HepG2 (cell line): Measurements from ENCODE around the gene SLC25A19. TPM values are rescaled to one million over a fixed set of nuclear protein-coding genes. Genes with fewer than 3 reads are reported as not detected.

Source experiments
- ASH2L ChIP-seq: fragments of 300-600, 200-600 bp; sonication (generic); IDR thresholded peaks from 2 replicates; pipeline ENCODE4 v1.7.0; 2017; ENCODE audit warnings: low read depth, mild to moderate bottlenecking, moderate library complexity, mixed read lengths, low read length; ENCODE audit not compliant: insufficient read length
- DDIT3 ChIP-seq: sonication (generic); formaldehyde crosslinking; IDR thresholded peaks from 2 replicates; pipeline ENCODE4 v1.4.0; 2020; ENCODE audit warnings: mild to moderate bottlenecking, missing genetic modification reagents
- KAT8 ChIP-seq: IDR thresholded peaks from 2 replicates; pipeline ENCODE4 v1.6.1; 2016; ENCODE audit warnings: missing genetic modification reagents, missing compliant biosample characterization
- NFAT5 ChIP-seq: sonication (generic); formaldehyde crosslinking; IDR thresholded peaks from 2 replicates; pipeline ENCODE4 v1.4.0; 2020; ENCODE audit warnings: missing genetic modification reagents
- NFE2L2 ChIP-seq: fragments of 150-350 bp; IDR thresholded peaks from 2 replicates; pipeline ENCODE4 v1.6.1; 2014; ENCODE audit warnings: low read length
- PHF5A ChIP-seq: IDR thresholded peaks from one replicate; pipeline ENCODE4 v1.6.1; 2018; ENCODE audit warnings: low read depth, missing genetic modification reagents; ENCODE audit not compliant: unreplicated experiment
- SIN3B ChIP-seq: fragments of 150-350 bp; IDR thresholded peaks from 2 replicates; pipeline ENCODE4 v1.6.1; 2014; ENCODE audit warnings: low read length
- SYNCRIP ChIP-seq: fragments of 200-400 bp; formaldehyde crosslinking; IDR thresholded peaks from 2 replicates; pipeline ENCODE4 v1.6.1; 2018; ENCODE audit warnings: mild to moderate bottlenecking, low read depth, low read length; ENCODE audit not compliant: insufficient read depth
- ZC3H13 ChIP-seq: sonication (generic); formaldehyde crosslinking; IDR thresholded peaks from 2 replicates; pipeline ENCODE4 v1.8.1; 2023; ENCODE audit warnings: mild to moderate bottlenecking, missing genetic modification reagents, moderate library complexity
- ZMAT3 ChIP-seq: sonication (generic); formaldehyde crosslinking; conservative IDR thresholded peaks from 2 replicates; pipeline ENCODE4 v1.7.0; 2021; ENCODE audit warnings: missing genetic modification reagents
- ZNF224 ChIP-seq: sonication (generic); formaldehyde crosslinking; IDR thresholded peaks from 2 replicates; pipeline ENCODE4 v1.5.0; 2020; ENCODE audit warnings: mild to moderate bottlenecking, missing genetic modification reagents
- ZNF263 ChIP-seq: sonication (generic); formaldehyde crosslinking; IDR thresholded peaks from 2 replicates; pipeline ENCODE4 v1.4.0; 2020; ENCODE audit warnings: missing genetic modification reagents
- ZNF569 ChIP-seq: sonication (generic); formaldehyde crosslinking; IDR thresholded peaks from 2 replicates; pipeline ENCODE4 v1.5.0; 2020; ENCODE audit warnings: mild to moderate bottlenecking, missing genetic modification reagents, moderate library complexity, borderline replicate concordance
- ZNF589 ChIP-seq: sonication (generic); formaldehyde crosslinking; conservative IDR thresholded peaks from 2 replicates; pipeline ENCODE4 v1.8.0; 2022; ENCODE audit warnings: mild to moderate bottlenecking, moderate library complexity, missing genetic modification reagents
- ZNF609 ChIP-seq: sonication (generic); formaldehyde crosslinking; IDR thresholded peaks from 2 replicates; pipeline ENCODE4 v1.4.0; 2020; ENCODE audit warnings: mild to moderate bottlenecking, missing genetic modification reagents, borderline replicate concordance
- ZNF773 ChIP-seq: sonication (generic); formaldehyde crosslinking; IDR thresholded peaks from 2 replicates; pipeline ENCODE4 v1.4.0; 2020; ENCODE audit warnings: missing genetic modification reagents, borderline replicate concordance
- ZNF777 ChIP-seq: sonication (generic); formaldehyde crosslinking; IDR thresholded peaks from 2 replicates; pipeline ENCODE4 v1.4.0; 2020; ENCODE audit warnings: missing genetic modification reagents
- polyA plus RNA-seq, 8 experiments: library from polyadenylated mRNA; depleted of rRNA in 3 of 8; stranded (reverse) in 7 of 8; unstranded in 1 of 8; fragments of >200 nt; fragmentation: Illumina TruSeq in 4 of 8; extraction: Trizol in 4 of 8; gene quantifications; 2 replicates each; pipeline versions ENCODE4 v1.2.1 to v1.2.3, GENCODE V29; 2011 to 2016; ENCODE audit warnings: low read depth in 4 of 8, missing spikeins in 1 of 8, mixed read lengths in 1 of 8; ENCODE audit not compliant: insufficient read depth in 1 of 8
- total RNA-seq, 5 experiments: library from RNA; depleted of rRNA; stranded (reverse); fragments of >200 nt; fragmentation: Illumina TruSeq; extraction: Trizol; gene quantifications; 2 replicates each; pipeline ENCODE4 v1.2.3, GENCODE V29; 2016; ENCODE audit warnings: low read depth in 1 of 5
- TF ChIP-seq, protein P1 (sequence below): sonication (generic); formaldehyde crosslinking; IDR thresholded peaks from 2 replicates; pipeline ENCODE4 v1.5.1; 2020; ENCODE audit warnings: missing genetic modification reagents, mild to moderate bottlenecking, borderline replicate concordance

SLC25A19 gene
- total and polyA plus RNA-seq, 2 of the 13 experiments (the other 11 are each of a cell fraction or from before 2014, with no cell fraction given), result 24.4 to 41.4 TPM

DNA sequence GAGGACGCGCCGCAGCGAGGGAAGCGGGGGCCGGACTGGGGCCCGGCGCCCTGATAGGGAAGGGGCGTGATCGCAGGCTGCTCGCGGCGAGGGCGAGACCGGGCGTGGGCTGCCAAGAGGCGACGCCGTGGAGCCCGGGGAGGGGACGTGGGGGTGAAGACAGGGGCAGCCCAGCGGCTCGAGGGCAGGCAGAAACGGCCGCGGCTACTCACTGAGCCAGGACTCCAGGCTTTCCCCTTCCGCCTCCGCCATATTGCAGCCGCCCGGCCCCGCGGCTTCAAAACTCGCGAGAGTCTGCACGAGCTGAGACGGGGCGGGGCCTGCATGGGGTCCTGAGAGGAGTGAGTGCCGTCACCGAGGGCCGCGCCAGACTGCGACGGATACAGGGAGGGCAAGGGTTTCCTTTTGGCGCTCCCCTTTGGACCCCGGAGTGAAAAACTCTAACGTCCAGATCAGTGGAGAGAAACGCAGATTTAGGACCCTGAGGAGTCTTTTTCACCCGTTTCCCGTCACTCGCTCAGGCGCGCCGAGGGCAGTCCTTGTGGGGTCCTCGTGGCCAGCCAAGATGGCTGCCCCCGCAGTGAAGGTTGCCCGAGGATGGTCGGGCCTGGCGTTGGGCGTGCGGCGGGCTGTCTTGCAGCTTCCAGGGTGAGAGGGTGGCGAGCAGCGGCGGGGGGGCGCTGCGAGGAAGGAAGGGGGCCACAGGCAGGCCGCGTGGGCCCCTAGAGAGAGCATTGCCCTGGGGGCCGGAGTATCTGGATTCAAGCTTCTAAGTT lies 27.7 kb downstream of the SLC25A19 start, which contains the start of the genes GGA3 and MRPS7 (continued):
- TF ChIP-seq SIN3B (peak; percentile 57; the same call in 1 of the 2 replicates), ZC3H13 (CRISPR knock-in tag) (peak; percentile 4; the same call in 1 of the 2 replicates), DDIT3 (no peak), ZNF589 (CRISPR knock-in tag) (no peak; the same call in 1 of the 2 replicates), NFE2L2 (no peak), NFAT5 (CRISPR knock-in tag) (peak; percentile 57; the same call in 1 of the 2 replicates), KAT8 (CRISPR knock-in tag) (peak; percentile 91), ZNF773 (CRISPR knock-in tag) (peak; percentile 92), ASH2L (peak; percentile 99), ZNF777 (CRISPR knock-in tag) (peak; percentile 60), ZNF224 (CRISPR knock-in tag) (peak; percentile 98; the same call in 1 of the 2 replicates), SYNCRIP (no peak), ZMAT3 (CRISPR knock-in tag) (peak; percentile 85), ZNF609 (peak; percentile 43; the same call in 1 of the 2 replicates), PHF5A (CRISPR knock-in tag) (peak; percentile 46), ZNF263 (CRISPR knock-in tag) (no peak), ZNF569 (0 out of 2 replicates have a peak, but pooled peaks have one; percentile 73)
- TF ChIP-seq, protein P1, sequence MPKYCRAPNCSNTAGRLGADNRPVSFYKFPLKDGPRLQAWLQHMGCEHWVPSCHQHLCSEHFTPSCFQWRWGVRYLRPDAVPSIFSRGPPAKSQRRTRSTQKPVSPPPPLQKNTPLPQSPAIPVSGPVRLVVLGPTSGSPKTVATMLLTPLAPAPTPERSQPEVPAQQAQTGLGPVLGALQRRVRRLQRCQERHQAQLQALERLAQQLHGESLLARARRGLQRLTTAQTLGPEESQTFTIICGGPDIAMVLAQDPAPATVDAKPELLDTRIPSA (CRISPR knock-in tag), result peak; percentile 90; the same call in 1 of the 2 replicates
